ENCODE measurements around the gene MSRB2. TPM values are rescaled to one million over a fixed set of nuclear protein-coding genes. Genes with fewer than 3 reads are reported as not detected.

MSRB2 gene
- polyA plus RNA-seq, 1 experiment = 48.6 TPM

- H3K36me3 ChIP-seq (ENCODE audit: control insufficient read depth, insufficient read depth, low read length) = peaks cover 7% of the 10 kb centered on the region
- ChIA-PET POLR2A (no interaction called here), CTCF (no interaction called here)
- no peaks in the 10 kb centered on the region for H3K27me3 ChIP-seq (ENCODE audit: control insufficient read depth, insufficient read depth, low read length)
- no peak for DNase-seq (ENCODE audit: low read depth)
- no peak for TF ChIP-seq CTCF (IDR thresholded peaks at IDR 0.05; ENCODE audit: insufficient read depth, low read depth, low read length)
- H3K4me3 ChIP-seq (ENCODE audit: low read depth, low read length) = no peak overlapping the region
Observed at GRCh38 chr10:23120001-23120934, 24.9 kb downstream of the MSRB2 start.

- DNase-seq (ENCODE audit: low read depth) = no peak
- H3K36me3 ChIP-seq (ENCODE audit: control insufficient read depth, insufficient read depth, low read length) = peaks cover 7% of the 10 kb centered on the region
- POLR2A ChIA-PET = no interaction called here
- H3K4me3 ChIP-seq (ENCODE audit: low read depth, low read length) = no peak overlapping the region
- H3K27me3 ChIP-seq (ENCODE audit: control insufficient read depth, insufficient read depth, low read length) = no peaks in the 10 kb centered on the region
- CTCF ChIA-PET = no interaction called here
- no peak for TF ChIP-seq CTCF (IDR thresholded peaks at IDR 0.05; ENCODE audit: insufficient read depth, low read depth, low read length)
Observed at GRCh38 chr10:23121135-23121534, 25.8 kb downstream of the MSRB2 start.

GRCh38 chr10:23136462-23136861 lies 41.1 kb downstream of the MSRB2 start:
- Histone ChIP-seq H3K27me3 (ENCODE audit: control insufficient read depth, insufficient read depth, low read length) (no peaks in the 10 kb centered on the region), H3K36me3 (ENCODE audit: control insufficient read depth, insufficient read depth, low read length) (no peaks in the 10 kb centered on the region), H3K4me3 (ENCODE audit: low read depth, low read length) (no peak overlapping the region)
- TF ChIP-seq CTCF (IDR thresholded peaks at IDR 0.05; ENCODE audit: insufficient read depth, low read depth, low read length) = no peak
- CTCF ChIA-PET = no interaction called here
- DNase-seq (ENCODE audit: low read depth) = no peak
- POLR2A ChIA-PET = no interaction called here

- ChIA-PET CTCF (no interaction called here), POLR2A (no interaction called here)
- H3K4me3 ChIP-seq (ENCODE audit: low read depth, low read length) = no peak overlapping the region
- DNase-seq (ENCODE audit: low read depth) = no peak
- TF ChIP-seq CTCF (IDR thresholded peaks at IDR 0.05; ENCODE audit: insufficient read depth, low read depth, low read length) = no peak
- no peaks in the 10 kb centered on the region for H3K36me3 ChIP-seq (ENCODE audit: control insufficient read depth, insufficient read depth, low read length)
- no peaks in the 10 kb centered on the region for H3K27me3 ChIP-seq (ENCODE audit: control insufficient read depth, insufficient read depth, low read length)
Observed at GRCh38 chr10:23139677-23140076, 44.3 kb downstream of the MSRB2 start.

GRCh38 chr10:23141995-23142394 lies 46.6 kb downstream of the MSRB2 start:
- ChIA-PET POLR2A (no interaction called here), CTCF (no interaction called here)
- no peak for DNase-seq (ENCODE audit: low read depth)
- Histone ChIP-seq H3K36me3 (ENCODE audit: control insufficient read depth, insufficient read depth, low read length) (no peaks in the 10 kb centered on the region), H3K4me3 (ENCODE audit: low read depth, low read length) (no peak overlapping the region), H3K27me3 (ENCODE audit: control insufficient read depth, insufficient read depth, low read length) (no peaks in the 10 kb centered on the region)
- no peak for TF ChIP-seq CTCF (IDR thresholded peaks at IDR 0.05; ENCODE audit: insufficient read depth, low read depth, low read length)

All from BJ (cell line).